Hematopoietic multipotent progenitor cell treated with erythropoietin and hydrocortisone succinate and interleukin-3 and kit ligand, for 17 days (in vitro differentiated cells): ENCODE measurements around the gene HAGH.

Source experiments
- DNase-seq: peaks from one replicate; pipeline ENCODE4 v3.0.0-alpha.2; 2015; ENCODE audit warnings: low spot score

HAGH gene

GRCh38 chr16:1773703-1774447, 52.8 kb downstream of the HAGH start:
- peak; percentile 34 for DNase-seq

DNA sequence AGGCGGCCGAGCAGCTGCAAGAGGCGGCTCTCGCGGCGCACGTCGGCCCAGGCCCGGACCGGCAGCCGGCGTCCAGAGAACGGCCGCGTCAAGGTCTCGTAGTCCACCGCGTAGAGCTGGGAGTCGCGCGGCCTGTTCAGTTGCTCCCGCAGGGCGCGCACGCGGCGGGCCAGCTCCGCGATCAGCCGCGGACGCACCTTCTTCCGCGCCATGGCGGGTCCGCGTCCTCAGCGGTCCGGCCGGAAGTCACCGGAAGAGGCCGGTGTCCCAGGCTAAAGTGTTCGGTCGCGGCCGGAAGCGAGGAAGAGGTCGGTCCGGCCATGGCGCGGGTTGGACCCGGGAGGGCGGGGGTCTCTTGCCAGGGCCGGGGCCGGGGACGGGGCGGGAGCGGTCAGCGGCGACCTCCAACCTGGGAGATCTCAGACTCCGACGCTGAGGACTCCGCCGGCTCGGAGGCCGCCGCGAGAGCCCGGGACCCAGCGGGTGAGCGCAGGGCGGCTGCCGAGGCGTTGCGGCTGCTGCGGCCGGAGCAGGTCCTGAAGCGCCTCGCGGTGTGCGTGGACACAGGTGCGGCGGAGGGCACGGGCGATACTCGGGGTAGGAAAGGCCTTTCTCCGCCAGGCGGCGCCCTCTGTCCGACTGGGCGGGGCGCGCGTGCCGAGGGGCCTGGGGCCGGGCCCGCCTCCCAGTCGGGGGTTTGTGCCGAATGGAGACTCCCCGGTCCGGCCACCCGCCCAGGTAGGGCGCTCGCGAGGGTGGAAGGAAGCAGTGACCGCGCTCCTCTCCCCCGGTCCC, 53.5 kb downstream of the HAGH start, which contains the start of gene MRPS34:
TSS of gene MRPS34 (minus strand) at position 227 of the 795 bp plus-strand sequence. CDS start at position 212, 15 bp downstream.
- DNase-seq, result peak; percentile 85

- DNase-seq, result peak; percentile 37
Measured at GRCh38 chr16:1772362-1772907, 54.2 kb downstream of the HAGH start, which contains the start of gene EME2. EME2 (plus strand) TSS chr16:1772810; CDS start chr16:1773228, 418 bp downstream.

DNA sequence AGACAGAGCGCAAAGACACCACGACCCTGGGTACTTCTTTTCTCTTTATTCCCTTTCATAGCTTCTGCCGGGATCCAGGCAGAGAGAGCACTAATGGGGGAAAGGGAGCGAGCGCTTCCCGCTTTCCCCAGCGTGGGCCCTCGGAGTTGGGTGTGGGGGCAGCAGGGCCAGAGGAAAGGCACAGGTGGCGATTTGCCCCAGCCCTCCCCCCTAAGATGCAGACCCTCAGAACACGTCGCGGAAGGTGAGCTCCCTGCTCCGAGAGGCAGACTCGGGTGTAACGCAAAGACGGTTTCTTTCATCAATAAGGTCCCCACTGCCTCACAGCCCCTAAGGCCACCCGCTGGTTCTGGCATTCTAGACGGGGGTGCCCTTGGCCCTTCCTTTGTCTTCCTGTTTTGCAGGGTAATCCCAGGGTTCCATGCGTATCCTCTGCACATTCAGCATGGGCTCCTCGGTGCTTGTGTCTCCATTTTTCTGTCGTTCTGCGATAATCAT, 54.7 kb downstream of the HAGH start:
- DNase-seq, result peak; percentile 9

- peak; percentile 57 for DNase-seq
Measured at GRCh38 chr16:1771188-1771863, 55.3 kb downstream of the HAGH start, which contains the start of gene NME3. NME3 (minus strand) TSS chr16:1771543; CDS start chr16:1771534, 9 bp downstream.

DNA sequence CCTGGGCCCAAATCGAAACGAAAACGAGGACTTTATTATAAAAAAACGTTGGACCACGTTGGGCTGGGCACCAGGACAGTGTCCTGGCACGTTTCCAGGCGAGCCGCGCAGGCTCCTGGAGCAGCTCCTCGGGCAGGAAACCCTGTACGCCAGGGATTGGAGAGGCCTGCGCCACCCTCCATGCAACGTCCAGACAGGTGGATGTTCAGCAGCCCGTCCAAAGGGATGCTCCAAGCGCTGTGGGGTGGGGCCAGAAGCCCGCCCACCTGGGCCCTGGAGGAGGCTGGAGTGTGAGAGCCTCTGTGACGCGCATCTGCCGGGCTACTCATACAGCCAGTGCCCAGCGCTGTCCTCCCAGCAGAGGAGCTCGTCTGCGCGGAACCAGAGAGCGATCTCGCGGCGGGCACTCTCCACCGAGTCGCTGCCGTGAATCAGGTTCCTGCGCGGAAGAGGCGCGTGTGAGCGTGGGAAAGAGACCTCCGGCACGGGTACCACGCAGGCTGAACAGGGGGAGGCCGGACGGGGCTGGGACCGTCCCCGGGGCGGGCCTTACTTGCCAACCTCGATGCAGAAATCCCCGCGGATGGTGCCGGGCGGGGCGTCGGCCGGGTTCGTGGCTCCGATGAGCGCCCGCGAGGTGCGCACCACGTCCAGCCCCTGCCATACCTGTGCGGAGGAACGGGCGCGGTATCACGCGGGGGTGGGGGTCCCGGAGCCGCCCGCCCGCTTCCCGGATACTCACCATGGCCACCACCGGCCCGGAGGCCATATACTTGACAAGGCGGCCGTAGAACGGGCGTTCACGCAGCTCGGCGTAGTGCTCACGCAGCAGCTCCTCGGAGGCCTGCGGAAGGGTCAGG, 56.1 kb downstream of the HAGH start:
- no peak for DNase-seq

DNA sequence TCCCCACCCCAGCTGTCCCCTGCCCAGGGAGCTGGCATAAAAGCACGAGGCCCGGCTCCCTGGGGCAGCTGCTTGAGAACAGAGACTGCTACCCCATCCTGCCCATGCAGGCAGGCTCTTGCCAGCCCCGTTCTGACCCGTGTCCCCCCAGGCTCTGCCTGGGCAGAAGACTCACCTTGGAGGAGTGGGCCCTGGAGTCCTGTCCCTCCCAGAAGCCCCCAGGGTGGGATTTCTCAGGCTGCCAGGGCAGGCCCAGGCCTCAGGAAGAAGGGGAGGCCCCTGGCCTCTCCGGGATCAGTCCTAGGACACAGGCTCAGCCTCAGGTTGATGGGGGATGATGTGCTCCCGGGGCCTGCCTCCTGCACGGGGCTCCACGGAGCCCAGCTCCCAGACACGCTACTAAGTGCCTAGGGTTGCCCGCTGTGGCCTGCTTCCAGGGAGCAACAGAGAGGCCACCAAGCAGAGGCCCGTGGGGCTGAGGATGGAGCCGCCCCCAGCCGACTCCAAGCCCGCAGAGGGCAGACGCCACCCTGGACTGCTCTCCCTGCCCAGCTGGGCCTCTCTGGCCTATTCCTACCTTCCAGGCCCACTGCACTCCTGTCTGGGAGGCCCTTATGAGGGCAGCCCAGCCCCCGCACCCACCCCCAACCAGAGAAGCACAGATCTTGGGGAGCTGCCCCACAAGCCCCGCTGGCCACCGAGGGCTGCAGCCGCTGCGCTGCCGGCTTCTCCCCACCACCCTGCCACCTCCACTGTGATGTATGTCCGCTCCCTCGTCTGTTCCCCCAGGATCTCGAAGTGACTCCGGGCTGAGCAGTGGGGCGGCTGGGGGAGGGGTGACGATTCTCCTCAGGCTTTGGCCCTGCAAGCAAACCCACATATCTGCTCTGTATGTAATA, 57.0 kb downstream of the HAGH start:
- no peak for DNase-seq

DNA sequence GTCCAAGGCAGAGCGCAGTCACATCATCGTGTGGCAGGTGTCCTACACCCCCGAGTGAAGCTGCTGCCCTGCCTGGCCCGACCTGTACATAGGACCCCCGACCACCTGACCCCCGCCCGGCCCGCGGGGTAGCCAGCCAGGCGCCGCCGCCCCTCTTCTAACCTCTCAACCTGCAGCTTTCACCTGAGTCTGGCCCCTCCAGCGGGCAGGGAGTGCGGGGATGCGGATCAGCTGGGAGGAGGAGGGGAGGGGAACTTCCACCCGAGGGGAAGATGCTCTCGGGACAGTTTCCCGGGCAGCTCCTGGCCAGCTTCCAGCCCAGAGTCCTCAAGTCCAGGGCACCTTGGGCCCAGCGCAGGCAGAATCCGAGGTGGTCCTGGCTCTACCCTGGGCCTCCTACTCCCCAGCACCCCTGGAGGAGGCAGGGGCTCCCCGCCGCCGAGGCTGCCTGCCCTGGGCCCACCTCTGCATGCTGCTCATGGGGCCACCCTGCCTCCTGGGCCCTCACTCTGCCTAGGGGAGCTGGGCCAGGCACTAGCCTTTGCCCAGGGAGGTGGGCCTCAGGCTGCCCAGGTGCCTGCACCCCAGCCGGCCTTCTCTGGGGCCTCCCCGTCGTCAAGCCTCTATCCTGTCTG, 57.7 kb downstream of the HAGH start:
- no peak for DNase-seq

GRCh38 chr16:1768061-1768766, 58.4 kb downstream of the HAGH start:
- no peak for DNase-seq

GRCh38 chr16:1767116-1767994, 59.3 kb downstream of the HAGH start:
- no peak for DNase-seq

- DNase-seq, result no peak
Measured at GRCh38 chr16:1766701-1767100, 59.9 kb downstream of the HAGH start.

DNA sequence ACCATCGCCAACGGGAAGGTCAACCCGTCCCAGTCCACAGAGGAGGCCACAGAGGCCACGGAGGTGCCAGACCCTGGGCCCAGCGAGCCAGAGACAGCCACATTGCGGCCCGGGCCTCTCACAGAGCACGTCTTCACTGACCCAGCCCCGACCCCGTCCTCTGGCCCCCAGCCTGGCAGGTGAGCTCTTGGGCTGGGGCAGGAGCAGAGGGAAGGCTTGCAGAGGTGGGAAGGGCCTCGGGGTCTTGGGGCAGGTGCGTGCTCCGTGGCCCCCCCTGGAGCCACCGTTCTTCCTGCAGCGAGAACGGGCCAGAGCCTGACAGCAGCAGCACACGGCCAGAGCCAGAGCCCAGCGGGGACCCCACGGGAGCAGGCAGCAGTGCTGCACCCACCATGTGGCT, 60.4 kb downstream of the HAGH start:
- no peak for DNase-seq

- DNase-seq, result no peak
Measured at GRCh38 chr16:1765826-1766225, 60.8 kb downstream of the HAGH start.

DNA sequence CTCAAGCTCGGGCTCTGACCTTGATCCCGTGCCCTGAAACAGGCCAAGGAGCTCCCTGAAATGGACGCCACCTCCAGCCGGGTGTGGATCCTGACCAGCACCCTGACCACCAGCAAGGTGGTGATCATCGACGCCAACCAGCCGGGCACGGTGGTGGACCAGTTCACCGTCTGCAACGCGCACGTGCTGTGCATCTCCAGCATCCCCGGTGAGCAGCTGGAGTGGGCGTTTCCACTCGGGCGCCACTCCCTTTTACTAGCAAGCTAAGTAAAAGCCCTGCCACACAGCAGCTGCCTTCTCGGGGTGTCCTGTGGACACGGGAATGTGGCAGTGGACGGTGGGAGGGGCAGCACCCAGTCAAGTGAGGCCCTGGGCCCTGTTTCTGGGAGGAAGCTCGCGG, 61.7 kb downstream of the HAGH start:
- no peak for DNase-seq

- DNase-seq, result no peak
Measured at GRCh38 chr16:1763521-1764511, 62.8 kb downstream of the HAGH start.

DNA sequence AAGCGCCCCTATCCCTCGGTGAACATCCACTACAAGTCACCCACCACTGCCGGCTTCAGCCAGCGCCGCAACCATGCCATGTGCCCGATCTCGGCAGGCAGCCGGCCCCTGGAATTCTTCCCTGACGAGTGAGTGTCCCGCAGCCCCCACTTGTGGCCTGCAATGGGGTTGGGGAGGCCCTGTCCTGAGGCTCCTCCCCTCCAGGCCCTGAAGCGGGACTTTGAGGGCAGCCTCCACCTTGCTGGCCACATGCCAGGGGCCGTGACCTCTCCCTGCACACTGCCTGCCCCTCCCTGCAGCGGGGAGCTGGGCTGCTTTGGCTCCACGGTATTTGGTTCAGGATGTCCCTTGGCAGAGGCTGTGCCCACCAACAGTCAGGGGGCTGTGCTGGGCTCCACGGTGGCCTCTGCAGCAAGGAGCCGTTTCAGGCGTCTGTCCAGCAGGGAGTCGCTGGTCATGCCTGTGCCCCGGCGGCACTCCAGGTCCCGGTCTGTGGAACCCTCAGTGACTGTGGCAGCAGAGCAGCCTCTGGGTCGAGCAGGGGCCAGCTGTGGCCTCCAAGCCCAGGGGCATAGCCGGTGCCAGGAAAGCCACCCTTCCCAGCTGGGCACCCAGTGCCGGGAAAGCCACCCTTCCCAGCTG, 63.6 kb downstream of the HAGH start:
- peak; percentile 14 for DNase-seq
